IPS-18c (cell line): ENCODE results near the gene PTPRN.

Source experiments
- H3K4me3 ChIP-seq: 2 replicates; pipeline ENCODE4 v1.7.0; 2013; ENCODE audit warnings: low read depth, mild to moderate bottlenecking, low read length, moderate library complexity; ENCODE audit not compliant: insufficient read depth
- H3K9me3 ChIP-seq: one replicate; pipeline ENCODE4 v1.6.1; 2013; ENCODE audit warnings: mild to moderate bottlenecking, low read length, moderate library complexity; ENCODE audit not compliant: control insufficient read depth, insufficient read depth

The PTPRN gene

DNA sequence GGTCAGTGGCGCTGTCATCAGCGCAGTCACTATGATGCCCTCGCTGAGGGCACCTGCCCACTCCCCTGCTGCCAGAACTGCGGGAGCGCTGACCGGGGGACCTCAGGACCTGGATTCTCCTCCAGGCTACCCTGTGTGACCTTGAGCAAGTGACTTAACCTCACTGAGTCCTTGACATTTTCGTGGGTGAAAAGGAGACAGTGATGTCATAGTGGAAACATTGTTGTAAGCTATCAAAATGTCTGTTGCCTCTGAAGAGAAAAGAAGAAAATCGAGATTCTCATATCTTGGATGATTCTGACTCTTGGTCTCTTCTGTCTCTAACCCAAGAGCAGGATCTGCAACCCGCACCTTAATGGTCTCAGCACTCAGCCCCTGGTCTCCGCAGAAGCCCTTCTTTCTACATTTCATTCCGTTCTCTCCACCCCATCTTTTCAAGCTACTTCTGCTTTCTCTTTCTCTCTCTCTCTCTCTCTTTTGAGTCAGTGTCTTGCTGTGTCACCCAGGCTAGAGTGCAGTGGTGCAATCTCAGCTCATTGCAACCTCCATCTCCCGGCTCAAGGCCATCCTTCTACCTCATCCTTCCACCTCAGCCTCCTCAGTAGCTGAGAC lies 54.5 kb downstream of the PTPRN start:
- H3K9me3 ChIP-seq = no peaks in the 10 kb centered on the region
- H3K4me3 ChIP-seq = peak overlapping the region; percentile 38; the same call in 1 of the 2 replicates

DNA sequence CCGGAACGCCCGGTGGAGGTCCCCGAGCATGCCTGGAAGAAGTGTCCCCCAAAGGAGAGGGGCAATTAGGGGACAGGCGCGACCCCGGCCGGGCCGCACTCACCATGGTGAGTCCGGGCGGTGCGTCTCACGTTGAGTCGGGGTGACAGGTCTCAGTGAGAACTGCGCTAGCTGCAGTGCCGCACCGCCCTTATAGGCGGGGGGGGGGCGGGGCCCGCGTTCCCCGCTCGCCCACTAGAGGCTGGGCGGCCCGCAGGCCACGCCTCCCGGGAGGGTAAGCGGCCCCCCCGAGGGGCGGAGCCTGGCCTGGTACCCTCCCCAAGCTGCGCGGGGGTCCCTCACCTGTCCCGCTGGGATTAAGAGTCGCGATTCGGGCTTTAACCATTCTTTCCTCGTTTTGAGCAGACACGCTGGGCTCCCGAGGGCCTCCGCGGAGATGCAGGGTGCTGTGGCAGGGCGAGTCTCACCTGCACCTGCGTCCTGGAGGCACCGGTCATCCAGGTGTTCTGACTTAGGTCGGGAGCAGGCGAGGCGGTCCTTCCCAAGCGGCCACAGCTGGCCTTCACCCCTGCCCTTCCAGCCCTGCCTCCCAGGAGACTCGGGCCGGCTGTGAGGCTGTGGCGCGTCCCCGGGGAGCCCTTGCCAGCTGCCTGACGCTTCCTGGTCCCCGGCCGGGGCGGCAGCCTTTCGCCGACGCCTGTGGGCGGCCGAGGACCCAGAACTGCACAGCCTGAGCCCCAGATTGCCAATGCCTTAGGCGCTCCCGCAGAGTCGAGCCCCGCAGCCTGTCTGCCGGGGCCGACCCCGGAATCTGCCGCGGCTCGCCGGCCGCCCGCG lies 55.2 kb downstream of the PTPRN start, which contains the start of gene TUBA4A:
TUBA4A (minus strand) TSS at position 166 of the 837 bp plus-strand sequence; CDS start at position 106, 60 bp downstream.
- H3K4me3 ChIP-seq = peak within 1 kb of the TSS; percentile 45
- H3K9me3 ChIP-seq = no peaks in the 10 kb centered on the region

DNA sequence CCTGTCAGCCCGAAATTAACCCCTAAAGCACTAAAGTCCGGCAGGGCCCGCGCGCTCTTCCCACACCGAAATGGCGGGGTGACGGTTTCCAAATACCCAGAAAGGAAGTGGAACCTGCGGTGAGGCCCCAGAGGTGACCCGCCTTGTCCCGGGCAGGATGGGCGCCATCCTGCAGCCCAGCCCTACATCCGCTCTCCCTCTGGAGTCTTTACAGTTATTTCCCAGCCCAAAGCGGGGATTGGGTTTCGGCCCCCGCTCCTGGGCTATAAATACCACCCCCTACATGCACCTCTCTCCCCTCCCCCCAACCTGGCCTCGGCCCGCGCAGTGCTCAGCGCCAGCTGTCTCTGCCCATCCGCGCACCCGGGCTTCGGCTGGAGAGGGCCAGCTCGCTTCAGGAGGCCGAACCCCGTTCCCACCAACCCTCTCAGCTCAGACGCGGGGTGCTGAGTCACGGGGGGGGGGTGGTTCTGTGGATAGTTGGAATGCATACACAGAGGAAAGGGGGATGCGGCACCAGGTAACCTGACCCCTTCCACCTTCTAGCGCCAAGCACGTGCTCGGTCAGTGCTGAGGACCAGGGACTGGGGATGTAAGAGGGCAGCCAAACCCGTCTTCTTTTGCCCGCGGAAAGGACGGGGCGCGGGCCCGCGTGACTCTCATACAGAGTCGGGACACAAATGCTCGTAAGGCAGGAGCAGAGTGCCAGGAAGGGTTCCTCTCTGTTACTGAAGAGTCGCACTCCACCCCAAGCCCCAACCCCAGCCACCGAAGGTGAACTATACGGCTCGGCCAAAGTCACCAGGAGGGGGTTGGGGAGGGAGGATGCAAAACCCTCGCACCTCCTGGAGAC lies 56.1 kb downstream of the PTPRN start, which contains the start of gene TUBA4B:
TUBA4B (plus strand) TSS at position 344 of the 853 bp plus-strand sequence; CDS start at position 509, 165 bp downstream.
- H3K4me3 ChIP-seq = peak within 1 kb of the TSS; percentile 45
- no peaks in the 10 kb centered on the region for H3K9me3 ChIP-seq

DNA sequence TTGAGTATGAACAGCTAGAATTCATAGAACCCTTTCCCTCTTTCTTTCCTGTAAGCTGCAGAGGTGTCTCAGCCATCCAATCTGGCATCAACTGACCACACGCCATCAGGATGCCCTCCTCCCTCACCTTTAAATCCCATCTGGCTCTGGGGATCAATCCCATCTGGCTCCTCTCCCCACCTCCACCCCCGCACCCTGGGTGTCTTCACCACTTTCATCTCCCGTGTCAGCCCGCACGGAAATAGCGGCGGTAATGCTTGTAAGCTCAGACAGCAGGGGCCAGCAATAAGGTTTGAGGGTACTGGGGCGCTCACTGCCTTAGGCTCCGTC lies 56.7 kb downstream of the PTPRN start:
- H3K4me3 ChIP-seq = peak overlapping the region; percentile 45
- no peaks in the 10 kb centered on the region for H3K9me3 ChIP-seq

DNA sequence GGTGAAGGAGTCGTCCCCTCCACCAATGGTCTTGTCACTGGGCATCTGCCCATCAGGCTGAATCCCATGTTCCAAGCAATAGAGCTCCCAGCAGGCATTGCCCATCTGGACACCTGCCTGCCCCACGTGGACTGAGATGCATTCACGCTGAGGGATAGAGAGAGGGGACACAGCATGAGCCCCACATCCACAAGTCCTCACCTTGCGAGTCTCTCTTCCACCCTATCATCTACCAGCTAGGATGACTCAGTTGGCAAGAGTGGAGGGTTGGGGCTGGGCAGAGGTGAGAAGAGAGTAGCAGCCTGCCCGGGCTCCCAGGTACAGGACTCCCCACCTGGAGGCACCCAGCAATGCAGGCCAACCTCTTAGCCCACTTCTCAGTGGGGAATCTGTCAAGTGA lies 57.1 kb downstream of the PTPRN start:
- Histone ChIP-seq H3K4me3 (no peak overlapping the region), H3K9me3 (no peaks in the 10 kb centered on the region)

DNA sequence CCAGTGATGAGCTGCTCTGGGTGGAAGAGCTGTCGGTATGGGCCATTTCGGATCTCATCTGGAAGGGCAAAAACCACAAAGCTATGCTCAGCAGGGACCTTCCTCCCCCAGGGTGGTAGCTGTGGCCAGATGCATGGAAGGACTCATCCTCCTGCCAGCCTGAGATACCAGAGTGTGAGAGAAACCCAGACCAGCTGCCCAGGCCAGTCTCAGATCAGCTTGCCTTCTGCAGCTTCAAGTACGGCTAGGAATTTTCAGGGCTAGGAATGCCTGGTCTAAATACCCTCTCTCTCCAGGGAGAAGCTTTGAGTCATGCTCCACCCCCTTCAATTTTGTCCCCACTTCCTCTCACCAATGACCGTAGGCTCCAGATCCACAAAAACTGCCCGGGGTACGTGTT lies 57.5 kb downstream of the PTPRN start:
- H3K4me3 ChIP-seq = no peak overlapping the region
- no peaks in the 10 kb centered on the region for H3K9me3 ChIP-seq

DNA sequence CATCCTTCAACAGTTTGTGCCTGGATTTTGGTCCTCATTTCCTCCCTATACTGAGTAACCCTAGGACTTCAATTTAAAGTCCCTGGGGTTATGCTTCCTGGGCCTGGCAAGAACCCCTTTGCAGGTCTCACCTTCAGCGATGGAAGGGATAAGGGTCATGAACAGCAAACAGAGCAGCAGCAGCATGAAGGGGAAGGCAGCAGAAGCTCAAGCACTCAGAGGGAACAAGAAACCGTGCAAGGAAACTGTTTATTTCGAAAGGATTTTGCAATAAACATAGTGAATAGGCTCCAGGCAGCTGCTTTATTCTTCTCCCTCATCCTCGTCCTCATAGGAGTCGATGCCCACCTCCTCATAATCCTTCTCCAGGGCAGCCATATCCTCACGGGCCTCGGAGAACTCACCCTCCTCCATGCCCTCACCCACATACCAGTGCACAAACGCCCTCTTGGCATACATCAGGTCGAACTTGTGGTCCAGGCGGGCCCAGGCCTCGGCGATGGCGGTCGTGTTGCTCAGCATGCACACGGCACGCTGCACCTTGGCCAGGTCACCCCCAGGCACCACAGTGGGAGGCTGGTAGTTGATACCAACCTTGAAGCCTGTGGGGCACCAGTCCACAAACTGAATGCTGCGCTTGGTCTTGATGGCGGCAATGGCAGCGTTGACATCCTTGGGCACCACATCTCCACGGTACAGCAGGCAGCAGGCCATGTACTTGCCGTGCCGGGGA lies 59.0 kb downstream of the PTPRN start:
- no peak overlapping the region for H3K4me3 ChIP-seq
- H3K9me3 ChIP-seq = no peaks in the 10 kb centered on the region

DNA sequence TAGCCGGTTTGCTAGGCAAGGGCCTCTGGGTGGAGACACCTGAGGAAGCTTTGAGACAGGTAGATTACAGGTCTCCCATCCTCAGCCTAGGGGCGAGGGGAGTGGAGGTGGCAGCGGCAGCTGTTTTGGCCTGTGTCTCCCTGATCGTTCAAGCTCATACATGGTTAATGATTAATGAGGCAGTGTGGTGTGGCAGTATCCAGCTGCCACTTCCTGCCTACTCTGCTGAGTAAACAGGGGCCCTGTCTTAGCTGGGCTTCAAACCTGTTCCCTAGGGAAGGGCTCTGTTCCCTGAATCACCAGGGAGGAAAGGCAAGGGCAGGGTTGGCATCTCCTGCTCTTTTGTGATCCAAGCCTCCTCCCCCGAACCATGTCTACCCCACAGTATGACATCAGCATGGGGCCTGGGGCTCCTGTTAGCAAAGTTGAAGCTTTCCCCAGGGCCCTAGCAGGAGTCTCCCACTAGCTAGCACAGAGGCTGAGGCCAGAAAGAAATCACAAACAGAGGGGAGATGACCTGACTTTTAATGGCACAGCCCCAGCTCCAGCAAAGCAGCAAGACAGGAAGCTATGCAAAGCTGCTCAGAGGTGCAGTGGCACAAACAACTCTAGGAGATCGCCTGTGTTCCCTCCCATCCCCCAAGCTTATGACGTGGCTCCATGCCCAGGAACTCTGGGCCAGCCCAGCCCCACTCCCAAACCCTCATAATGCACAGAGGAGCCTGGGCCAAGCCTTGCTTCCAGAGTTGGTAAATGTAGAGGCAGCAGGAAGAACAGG lies 59.8 kb downstream of the PTPRN start:
- Histone ChIP-seq H3K9me3 (no peaks in the 10 kb centered on the region), H3K4me3 (no peak overlapping the region)

DNA sequence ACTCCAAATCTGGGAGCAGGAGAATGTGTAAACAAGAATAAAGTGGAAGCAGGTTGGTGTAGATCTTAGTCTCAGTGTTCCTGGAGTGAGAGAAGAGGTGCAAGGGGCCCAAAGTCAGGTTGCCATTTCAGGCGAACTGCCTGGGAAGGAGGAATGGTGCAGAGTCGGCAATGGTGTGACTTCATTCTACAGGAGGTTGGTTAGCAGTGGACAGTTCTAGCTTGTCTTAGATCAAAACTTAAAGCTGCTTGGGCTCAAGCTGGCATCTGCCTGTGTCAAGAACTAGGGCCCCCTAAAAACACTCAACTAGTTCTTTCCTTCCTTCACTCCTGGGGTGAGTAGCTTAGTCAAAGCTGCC lies 60.4 kb downstream of the PTPRN start:
- H3K4me3 ChIP-seq = no peak overlapping the region

DNA sequence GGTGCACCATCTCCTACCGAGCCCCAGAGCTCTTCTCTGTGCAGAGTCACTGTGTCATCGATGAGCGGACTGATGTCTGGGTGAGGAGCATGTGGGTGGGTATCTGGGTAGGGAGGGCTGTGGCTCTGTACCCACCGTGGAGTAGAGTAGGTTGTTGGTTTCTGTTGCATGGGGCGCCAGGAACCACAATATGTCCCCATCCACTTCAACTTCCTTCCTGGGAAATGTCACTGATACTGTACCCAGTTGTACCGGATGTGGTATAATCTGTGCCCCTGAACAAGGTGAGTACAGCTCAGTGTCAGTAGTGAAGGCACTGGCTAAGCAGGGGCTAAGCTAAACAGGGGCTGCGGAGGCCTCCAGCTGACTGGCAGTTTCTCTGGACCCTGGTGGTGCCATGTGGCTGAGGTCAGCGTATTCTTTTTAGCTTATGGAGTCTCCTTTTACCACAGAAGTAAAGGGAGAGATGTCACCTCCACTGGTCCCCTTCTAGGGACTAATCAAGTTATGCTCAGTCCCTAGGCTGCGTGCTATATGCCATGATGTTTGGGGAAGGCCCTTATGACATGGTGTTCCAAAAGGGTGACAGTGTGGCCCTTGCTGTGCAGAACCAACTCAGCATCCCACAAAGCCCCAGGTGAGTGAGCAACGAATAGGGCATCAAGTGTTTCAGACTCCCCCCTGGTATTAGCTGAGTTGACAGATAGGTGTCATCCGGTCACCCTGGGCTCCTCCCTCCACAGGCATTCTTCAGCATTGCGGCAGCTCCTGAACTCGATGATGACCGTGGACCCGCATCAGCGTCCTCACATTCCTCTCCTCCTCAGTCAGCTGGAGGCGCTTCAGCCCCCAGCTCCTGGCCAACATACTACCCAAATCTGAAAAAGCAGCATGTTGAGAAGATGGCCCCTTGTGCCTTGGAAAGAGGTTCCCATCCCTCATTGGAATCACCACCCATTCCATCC lies 61.2 kb downstream of the PTPRN start:
- H3K4me3 ChIP-seq = no peak overlapping the region
- H3K9me3 ChIP-seq = no peaks in the 10 kb centered on the region

More for the DNA sequence above, 60.4 kb downstream of the PTPRN start:
- no peaks in the 10 kb centered on the region for H3K9me3 ChIP-seq

DNA sequence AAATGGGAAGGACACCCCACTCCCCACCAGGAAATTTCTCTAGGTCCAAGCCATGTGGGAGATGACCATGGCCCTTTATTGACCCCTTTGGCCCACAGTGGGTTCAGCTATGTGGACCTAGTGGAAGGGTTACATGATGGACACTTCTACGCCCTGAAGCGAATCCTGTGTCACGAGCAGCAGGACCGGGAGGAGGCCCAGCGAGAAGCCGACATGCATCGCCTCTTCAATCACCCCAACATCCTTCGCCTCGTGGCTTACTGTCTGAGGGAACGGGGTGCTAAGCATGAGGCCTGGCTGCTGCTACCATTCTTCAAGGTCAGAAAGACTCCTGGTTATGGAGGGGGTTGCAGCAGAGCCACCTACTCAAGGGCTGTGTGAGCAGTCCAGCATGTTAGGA lies 62.6 kb downstream of the PTPRN start:
- no peak overlapping the region for H3K4me3 ChIP-seq
- no peaks in the 10 kb centered on the region for H3K9me3 ChIP-seq

DNA sequence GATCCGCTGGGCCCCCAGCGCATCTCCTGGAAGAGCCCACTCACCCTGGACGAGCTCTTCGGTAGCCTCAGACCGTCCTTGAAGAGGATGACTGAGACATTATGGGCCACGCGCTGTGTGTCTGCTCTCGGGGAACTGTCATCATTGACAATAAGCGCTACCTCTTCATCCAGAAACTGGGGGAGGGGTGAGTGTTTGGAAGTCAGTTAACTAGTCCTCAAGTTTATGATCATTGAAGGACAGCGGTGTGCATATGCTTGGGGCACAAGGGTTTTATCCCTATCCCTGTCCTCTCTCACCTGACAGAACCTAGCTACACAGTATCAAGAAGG lies 63.3 kb downstream of the PTPRN start:
- Histone ChIP-seq H3K4me3 (peak overlapping the region; percentile 85), H3K9me3 (no peaks in the 10 kb centered on the region)

DNA sequence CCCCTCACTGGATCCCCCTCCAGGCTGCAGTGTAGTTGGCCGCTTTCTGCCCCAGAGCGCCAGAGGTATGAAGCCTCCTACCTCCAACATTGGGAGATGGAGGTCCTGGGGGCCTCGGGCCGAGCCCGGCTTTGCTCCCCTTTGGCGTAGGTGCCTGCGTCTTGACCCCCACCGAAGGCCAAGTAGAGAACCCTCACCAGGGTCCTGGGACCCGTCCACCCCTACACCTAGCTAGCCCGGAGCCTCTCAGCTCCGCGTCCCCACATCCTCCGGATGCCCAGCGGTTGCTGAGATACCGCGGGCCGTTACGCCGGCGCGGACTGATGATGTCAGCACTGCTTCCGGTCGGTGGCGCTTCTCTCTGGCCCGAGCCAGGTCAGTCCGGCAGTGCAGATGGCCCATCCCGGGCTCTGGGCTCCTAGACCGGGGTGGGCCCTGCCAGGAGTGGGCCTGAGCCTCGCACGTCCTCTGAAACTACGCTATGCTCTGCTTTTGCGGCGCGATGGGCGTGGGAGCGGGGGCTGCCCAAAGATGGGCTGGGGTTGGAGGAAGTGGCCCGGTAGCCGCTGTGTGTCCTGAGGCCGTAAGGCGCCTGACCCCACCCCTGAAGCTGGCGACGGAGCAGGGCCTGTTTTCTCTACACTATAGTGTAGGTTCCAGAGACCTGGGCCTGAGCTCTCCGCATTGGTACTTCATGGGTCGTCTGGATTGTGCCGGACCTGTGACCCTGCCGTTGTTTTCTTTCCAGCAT lies 63.9 kb downstream of the PTPRN start, which contains the start of the genes GLB1L and STK16:
GLB1L (minus strand) TSS at position 297 of the 751 bp plus-strand sequence. CDS start 1,871 bp downstream, outside the sequence.
STK16 (plus strand) TSS at position 332 of the 751 bp plus-strand sequence. CDS start 521 bp downstream, outside the sequence.
- Histone ChIP-seq H3K4me3 (peak within 1 kb of the TSS; percentile 85), H3K9me3 (no peaks in the 10 kb centered on the region)

DNA sequence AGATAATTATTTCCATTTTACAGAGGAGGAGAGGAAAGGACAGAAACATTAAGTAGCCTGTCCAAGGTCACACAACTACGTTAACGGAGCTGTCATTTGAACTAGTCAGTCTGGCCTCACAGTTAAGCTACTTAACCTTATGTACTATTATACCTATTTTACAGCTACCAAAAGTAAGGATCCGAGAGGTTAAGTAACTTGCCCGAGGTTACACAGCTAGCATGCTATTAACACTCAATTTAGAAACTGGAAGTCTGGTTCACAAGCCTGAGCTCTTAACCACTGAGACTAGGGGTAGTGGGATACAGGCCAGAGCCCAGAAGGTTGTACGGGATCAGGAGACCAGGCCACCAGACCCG lies 64.4 kb downstream of the PTPRN start:
- Histone ChIP-seq H3K9me3 (no peaks in the 10 kb centered on the region), H3K4me3 (peak overlapping the region; percentile 85)

DNA sequence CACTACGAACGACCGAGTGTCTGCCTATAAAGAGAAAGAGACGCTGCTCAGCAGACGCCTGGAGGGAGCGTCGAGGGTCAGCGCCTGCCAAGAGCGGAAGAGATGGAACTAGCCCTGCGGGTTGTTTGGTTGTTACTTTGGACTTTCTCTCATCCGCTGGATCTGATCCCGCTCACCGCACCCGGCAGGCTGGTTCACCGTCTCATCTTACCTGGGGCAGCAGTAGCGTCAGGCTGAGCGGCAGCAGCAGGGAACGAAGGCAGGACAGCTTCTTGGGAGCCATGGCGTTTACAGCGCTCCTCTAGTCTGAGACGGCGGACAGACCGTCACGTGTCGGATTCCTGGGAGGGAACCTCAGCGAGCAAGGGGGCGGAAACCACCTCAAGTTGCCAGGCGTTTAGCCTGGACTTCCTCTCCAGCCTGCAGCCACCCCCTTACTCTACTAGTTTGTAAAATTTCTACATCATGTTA lies 65.9 kb downstream of the PTPRN start:
- no peaks in the 10 kb centered on the region for H3K9me3 ChIP-seq
- no peak overlapping the region for H3K4me3 ChIP-seq
